Stimulated activated CD4-positive, alpha-beta T cell treated with anti-CD3 and anti-CD28 coated beads, Interleukin-12 subunit alpha, Interleukin-12 subunit beta, amount 100 ng/mL, for 4 hours (primary cell): ENCODE data around the gene LRRC47.

ENCODE experiments used
- DNase-seq: peaks from one replicate; pipeline ENCODE4 v3.0.0-alpha.2; 2020

The LRRC47 gene

DNA sequence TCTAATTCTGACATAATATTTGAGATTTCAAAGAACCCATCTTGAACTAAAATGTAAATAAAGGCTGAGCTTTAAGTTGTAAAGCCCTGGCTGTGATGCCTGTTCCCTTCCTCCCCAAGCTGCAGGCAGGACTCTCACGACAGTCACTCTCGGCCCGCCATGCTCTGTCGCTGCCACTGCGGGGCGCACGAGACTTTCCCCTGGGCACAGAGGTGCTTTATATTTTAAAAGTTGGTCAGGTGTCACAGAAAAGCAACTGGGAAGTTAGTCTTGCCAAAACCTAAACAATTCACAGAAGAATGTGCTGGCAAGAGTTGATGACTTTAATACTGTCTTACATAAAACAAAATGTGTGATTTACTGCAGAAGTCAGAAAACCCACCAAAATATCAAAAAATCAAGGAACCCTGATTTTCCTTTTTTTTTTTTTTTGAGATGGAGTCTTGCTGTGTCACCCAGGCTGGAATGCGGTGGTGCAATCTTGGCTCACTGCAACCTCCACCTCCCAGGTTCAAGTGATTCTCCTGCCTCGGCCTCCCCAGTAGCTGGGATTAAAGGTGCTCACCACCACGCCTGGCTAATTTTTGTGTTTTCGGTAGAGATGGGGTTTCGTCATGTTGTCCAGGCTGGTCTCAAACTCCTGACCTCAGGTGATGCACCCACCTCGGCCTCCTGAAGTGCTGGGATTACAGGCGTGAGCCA is 10.7 kb downstream of the LRRC47 start:
- DNase-seq, result no peak

DNA sequence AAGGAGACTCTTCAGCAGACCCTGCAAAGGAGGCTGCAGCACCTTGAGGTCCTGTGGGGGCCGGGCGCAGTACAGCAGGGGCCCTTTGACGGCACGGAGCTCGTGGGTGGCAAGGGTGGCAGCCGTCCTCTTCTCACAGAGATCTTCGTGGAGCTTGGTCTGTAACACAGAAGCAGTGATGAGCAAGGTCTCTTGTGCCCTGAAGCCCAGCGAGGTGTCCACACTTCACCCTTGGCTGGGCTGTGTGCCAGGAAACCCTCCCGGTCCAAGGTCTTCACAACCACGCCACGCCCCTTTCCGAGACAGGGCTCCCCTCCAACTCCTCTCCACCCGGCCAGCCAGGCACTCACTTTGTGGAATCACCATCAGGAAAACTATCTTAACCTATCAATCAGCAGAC is 11.3 kb downstream of the LRRC47 start:
- DNase-seq, result no peak

DNA sequence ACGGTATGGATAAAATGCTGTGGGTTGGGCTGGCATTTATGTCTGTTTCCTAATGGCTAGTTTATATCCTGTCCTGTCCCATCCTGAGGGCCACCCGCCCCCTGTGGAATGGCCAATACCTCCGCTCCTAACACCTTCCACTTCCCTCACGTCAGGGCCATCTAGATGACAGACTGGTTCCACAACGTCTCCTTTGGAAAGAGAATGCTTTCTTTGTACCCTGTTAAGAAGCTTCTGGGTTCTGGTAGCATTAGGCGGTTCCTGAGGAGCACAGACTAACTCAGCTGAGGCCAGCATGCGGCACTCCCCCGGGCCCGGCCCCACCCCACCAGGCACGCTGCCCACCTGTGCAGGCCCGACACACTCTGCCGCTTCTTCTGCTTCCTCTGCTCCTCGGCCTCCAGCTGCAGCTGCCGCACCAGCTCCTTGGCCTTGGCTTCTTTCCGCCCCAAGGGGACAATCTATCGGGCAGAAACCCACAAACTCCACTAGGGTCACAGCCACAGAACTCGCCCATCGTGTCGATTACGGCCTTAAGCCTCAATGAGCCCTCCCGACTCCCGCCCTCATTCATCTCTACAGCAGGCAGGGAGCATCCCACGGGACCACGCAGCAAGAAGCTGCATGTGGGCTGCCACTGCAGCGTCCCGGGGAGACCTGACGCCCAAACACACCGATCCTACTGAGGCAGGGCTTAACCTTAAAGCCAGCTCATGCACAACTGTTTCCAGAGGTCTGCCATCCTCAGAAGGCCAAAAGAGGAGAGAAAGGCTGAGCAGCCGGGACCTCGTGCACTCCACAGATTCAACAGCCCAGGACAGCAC is 12.4 kb downstream of the LRRC47 start:
- no peak for DNase-seq

DNA sequence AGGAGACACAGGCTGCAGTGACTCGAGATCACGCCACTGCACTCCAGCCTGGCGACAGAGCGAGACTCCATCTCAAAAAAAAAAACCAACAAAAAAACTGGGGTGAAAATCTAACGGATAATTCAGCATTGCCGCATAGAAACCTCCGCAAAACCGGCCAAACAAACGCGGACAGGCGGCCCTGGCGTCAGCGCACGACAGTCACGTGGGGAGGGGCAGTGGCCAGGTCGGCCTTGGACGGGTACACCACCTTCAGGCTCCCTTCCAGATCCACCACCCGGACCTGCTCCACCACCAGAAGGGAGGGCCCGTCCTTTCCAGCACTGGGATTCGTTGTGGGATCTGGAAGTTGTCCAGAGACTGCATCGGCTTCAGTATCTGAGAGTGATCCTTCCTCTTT is 15.4 kb downstream of the LRRC47 start:
- DNase-seq, result no peak

DNA sequence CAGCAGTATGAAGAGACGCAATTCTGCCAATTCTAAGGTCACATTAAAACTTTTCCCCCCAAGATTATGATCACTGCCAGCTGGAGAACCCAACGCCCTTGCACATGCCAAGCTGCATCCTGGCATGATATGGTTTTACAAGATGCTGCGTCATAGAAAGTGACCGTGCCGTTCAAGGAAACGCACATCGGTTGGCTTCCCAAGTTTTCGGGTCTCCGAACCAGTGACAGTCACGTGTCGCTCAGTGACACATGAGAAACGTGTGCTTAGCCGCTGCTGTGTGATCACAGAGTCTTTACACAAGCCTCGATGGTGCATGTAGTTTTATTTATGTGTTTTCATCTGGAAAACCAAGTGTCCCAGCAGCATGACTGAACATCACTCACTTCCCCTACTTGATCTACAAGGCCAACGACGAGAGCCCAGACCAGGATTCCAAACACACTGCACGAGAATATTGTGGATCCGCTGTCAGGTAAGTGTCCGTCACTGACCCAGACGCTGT is 16.3 kb downstream of the LRRC47 start:
- DNase-seq, result no peak

DNA sequence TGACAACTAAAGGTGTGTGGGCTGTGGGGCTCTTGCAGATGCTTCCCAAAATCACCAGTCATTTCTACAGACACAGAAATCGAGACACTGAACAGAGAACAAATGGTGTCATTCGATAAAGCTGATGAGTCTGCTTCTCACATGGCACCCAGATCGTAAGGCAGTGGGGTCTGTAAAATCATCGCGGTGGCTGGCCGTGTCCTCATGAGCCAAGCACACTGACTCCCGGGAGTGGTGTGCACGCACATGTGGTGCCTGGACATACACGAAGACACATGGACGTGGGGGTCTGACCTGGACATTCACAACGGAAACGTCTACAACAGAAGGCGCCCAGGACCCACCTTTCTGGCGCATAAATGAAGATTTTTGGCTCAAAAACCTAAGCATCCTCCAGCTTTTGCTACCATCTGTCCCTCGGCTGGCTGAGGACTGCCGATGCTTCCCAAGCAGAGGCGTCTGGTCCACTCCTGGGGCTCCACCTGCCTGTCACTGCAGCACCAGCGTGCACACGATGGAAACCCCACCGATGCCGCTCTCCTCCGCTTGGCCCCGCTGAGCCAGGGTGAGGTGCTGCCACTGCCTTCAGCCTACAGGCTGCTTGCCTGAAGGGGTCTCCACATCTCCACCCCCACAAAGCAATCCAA is 16.9 kb downstream of the LRRC47 start:
- no peak for DNase-seq

DNA sequence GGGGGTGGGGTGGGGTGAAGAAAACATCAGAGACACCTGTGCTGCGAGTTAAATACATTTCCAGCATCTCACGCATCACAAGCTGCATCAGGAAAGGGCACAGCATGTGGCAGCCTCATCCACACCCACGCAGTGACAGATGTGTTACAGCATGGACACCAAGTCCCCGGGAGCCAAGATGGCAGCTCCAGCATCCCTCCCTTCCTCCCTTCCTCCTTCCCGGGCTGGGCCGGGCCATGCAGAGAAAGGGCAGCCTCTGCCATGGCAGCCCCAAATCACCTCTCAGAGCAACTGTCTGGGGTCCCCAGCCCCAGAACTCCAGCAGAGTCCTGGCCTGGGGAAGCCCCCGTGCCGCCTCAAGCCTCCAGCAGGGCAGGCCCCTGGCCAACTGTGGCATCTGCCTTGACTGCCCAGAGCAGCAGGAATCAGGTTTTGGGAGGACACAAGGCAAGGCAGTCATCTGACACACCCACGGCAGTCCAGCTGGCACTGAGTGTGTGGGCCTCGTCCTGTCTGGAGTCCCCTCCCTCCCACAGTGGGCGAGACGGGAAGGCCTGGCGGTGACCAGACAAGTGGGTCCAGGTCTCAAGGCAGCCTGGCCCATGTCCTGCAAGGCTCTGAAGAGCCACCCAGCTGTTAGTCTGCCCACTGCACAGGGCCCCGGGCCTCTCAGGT is 17.6 kb downstream of the LRRC47 start:
- DNase-seq, result no peak

DNA sequence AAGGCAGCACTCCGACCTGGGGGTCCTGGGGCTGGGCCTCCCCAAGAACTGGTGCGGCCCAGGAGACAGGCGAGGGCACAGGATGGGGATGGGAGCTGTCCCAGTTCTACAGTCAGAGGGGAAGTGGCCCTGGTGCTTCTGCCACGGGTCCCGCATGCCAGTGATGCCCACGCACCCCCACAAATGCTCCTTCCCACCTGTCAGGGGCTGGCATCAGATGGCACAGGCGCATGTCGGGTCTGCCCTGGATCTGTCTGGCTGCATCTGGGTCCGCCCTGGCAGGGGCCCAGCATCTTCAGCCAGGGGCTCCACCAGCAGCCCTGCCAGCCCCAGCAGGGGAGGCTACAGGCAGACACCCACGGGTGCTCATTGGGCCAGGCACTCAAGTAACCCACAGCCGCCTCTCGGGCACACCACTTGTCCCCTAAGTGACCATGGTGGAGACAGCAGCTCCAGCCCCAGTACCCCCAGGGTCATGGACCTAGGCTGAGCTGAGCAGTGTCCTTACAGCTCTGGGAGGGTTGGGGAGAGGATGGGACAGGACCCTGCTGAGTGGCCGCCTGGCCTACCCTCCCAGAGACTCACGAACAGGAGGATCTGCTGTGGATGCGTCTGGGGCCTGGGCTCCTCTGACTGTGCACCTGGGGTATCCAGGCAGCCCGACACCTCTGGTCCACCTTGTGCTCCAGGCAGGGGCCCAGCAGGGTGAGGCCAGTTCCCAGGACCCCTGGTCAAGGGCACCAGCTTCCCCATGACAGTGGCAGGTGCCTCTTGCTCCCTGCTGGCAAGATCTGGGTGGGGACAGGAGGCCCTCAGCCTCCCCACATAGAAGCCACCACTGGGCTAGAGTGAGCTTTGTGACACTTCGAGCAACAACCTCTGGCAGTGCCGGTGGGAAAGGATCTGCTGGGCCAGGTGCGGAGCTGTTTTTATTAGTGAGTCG is 18.4 kb downstream of the LRRC47 start:
- no peak for DNase-seq

DNA sequence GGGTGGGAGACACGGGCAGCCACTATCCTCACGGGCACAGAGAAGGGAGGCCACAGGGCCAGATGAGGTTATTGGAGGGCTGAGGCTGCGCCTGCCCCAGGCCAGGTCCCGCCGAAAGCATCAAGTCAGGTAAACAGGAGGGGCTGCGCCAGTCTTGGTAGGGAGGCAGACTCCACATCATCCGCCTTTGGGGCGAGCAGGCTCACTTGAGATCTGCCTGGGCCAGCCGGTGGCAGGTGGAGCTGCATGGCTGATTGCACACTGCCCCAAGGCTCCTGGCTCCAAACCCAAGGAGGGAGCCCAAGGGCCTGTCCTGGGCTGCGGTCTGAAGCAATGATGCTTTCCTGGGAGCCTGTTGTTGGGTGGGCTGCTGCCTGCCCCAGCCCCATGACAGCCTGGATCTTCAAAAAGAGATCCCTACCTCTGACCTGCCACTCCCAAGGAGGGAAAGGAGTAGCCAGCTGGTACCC is 19.2 kb downstream of the LRRC47 start:
- DNase-seq, result no peak

DNA sequence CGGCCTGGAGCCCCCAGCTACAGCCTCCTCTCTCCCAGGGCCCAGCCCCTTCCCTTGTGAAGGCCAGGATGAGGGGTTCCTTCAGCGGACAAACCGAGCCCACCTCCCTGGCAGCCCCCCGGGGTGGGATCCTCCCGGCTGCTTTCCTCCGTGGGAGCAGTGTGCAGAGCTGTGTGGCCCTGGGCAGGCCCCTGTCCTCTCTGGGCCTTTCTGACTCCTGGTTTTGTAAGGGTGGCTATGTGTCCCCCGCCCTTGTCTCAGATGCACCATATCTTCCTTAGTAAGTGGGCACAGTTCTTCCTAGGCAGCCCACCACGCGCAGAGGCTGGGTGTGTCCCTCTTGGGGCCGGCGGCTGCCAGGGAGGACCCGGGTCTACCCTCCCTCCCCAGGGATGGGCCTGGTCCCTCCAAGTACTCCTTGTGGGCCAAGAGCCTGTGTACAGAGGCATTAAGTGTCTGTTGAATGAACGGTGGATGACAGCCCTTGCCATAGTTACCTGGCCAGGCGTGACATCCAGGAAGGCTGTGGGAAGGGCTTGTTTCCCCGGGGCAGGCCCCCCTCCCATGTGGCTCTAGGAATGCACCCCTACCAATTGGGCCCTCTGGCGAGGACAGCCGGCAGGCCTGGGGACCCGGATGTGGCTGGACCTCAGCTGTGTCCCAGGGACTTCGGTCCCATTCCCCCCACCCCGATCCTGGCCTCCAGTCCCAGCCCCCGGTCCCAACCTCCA is 19.9 kb downstream of the LRRC47 start:
- DNase-seq, result no peak

DNA sequence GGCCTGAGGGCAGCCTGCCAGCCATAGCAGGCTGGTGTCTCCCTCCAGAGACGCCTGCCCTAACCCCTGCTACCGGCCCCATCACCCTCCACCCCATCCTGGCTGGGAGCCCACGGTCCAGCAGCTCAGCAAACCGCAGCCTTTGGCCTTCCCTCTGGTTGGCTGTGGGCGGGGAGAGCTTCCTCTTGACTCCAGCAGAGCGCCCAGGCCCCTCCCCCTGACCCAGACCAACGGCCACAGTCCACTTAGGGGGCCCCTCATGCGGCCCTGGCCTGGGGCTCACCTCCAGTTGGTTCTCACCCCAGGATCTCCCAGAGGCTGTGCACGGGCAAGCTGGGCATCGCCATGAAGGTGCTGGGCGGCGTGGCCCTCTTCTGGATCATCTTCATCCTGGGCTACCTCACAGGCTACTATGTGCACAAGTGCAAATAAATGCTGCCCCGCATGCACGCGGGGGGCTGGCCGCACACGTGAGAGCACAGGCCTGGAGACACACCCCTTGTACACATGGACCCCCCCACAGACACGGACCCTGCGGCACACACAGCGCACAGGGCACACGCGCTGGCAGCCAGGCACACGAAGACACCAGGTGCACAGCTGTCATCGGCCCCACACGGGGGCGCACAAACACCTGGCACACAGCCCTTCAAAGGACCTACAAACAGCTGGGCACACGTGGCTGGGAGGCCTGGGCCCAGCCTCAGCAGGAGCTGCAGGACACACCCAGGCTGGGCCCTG is 20.6 kb downstream of the LRRC47 start:
- DNase-seq, result peak; percentile 51

DNA sequence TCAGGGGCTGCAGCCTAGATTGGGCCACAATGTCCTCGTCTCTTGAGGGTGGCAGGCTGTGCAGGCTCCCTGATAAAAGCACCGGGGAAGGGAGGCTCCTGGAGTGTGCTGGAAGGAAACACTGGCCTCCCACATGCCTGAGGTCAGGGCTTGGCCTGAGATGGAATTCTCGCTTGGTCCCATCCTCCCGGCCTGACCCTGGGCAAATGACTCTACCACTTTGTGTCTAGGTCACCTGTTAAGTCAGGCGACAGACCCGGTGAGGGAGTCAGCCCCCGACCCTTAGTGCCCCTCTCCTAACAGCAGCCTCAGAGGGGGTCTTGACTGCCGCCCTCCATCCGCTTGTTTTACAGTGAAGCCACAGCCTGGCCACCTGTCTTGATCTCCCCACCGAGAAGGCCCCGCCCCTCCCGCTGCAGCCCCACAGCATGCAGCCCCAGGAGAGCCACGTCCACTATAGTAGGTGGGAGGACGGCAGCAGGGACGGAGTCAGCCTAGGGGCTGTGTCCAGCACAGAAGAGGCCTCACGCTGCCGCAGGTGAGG is 21.3 kb downstream of the LRRC47 start:
- DNase-seq, result no peak

DNA sequence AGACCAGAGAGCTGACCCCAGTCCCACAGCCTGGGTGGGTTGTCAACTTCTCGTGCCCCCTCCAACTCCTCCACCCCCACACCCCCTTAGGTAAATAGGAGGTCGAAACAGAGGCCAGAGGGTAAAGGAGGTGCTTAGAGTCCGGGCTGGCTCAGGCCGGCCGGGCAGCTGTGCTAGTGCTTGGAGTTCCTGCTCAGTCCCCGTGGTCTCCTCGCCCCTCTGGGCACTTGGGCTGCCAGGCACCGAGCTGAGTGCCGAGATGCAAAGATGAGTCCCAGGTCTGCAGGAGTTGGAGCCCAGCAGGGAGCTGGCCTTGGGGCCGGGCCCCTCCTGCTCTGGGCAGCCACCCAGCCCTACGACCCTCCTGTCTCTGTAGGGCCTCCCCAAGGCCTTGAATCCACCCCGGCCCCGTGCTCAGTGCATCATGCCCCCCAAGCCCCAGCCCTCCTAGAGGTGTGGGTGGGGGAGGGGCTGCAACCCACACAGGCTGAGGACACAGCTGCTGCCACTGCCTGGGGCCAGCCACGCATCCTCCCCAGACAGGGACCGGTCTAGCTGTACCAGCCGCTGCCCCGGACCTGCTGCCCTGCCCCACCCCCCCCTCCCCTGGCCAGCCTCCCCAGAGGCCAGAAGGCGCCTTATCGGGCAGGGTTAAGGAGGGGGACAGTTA is 21.9 kb downstream of the LRRC47 start:
- DNase-seq, result no peak

DNA sequence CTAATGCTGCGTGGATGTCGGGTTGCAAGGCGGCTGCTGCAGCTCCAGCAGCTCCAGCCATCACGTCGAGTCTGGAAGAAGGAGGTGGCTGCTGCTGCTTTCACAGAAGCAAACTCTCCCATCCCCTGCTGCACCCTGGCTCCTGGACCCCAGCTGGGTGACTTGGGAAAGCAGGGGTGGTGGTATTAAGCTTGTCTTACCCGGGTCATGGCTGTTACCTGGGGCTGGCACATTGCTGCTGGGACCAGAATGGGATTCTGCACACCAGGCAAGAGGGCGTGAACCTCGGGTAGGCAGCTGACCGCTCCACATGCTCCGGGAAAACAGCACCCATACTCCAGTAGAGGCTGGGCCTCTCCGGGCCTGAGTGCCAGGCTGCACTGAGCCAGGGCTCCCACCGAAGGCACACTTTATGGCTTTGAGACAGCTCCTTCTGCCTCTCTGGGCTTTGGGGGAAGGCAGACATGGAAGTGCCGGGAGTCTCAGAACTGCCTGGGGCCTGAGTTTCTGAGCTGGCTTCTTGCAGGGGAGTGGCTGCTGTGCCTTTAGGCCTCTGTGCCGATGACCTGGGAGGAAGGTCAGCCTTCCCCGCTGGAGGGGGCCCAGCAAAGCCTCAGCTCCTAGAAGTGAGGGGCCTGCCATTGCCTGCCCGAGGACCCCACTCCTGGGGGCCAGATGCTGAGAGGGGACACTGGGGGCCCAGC is 22.6 kb downstream of the LRRC47 start:
- no peak for DNase-seq

DNA sequence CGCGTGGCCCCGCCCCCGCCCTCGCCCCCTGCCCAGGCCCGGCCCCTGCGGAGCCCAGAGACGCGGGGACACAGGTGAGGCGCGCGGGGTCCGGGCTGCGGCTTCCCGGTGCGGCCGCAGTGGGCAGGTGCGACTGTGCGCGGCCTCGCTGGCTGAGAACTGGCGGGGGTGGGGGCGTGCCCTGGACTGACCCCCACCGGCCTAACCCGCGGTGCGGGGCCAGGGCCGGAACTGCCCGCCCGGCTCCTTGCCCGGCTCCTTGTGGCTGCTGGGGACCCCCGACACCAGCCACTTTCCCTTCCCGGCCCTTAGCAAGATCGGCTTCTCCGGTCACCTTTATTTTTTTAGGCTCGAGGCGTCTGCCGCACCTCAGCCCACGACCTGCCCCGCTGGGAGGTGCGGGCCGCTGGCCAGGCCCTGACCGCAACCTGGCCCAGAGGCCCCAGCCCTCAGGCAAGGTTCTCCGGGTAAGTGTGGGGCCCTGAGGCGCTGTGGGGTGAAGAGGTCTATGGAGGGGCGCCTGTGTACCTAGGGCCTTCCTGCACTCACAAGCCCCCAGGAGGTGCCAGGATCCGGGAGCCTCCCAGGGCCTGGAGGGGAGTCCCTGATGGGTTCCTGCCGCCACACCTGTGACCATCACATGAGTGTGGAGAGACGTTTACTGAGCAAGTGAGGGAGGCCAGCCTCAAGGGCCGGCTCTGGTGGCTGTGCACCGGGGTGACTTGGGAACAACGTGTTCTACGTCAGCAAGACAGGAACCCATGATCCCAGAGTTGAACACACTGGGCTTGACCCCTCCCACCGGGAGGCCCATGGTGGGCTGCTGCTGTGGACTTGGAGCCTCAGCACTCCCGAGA is 23.4 kb downstream of the LRRC47 start, which contains the start of gene SMIM1:
Gene SMIM1 (plus strand): TSS at position 35 of the 857 bp plus-strand sequence. CDS start 2,625 bp downstream, outside the sequence.
- DNase-seq, result no peak

DNA sequence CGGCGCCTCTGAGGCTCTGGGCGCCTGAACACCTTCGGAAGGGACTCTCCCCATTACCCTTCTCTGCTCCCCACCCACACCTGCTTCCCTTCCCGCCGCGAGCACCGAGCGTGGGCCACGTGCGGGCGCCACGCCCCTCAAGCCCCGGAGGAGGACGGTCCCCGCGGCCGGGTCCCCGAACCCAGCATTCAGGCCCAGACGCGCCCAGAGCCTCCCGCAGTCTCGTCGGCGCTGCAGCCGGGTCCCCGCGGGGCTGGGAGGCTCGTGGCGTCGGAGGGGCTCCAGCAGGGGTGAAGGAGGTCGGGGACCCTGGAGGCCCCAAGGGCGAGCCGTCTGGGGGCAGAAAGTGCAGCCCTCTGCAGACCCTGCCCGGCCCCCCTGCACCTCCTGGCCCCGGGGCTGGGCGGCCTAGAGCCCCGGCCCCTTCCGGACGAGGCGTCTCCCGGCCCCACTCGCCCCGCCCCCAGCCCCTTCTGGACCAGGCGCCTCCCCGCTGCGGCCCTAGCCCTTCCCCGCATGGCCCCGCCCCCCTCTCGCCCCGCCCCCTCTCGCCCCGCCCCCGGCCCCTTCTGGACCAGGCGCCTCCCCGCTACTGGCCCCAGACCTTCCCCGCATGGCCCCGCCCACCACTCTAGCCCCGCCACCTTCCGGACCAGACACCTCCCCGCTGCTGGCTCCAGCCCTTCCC is 24.1 kb downstream of the LRRC47 start:
- DNase-seq, result peak; percentile 83
